GM18520 (cell line): Measurements from ENCODE around the gene OR6C76.

Experiments
- ATAC-seq: cut with Tn5 transposase; IDR thresholded peaks from one replicate; pipeline ENCODE4 v1.9.1; 2021; ENCODE audit not compliant: unreplicated experiment

The OR6C76 gene

GRCh38 chr12:55467836-55468235 lies 41.8 kb downstream of the OR6C76 start:
- no peak for ATAC-seq

DNA sequence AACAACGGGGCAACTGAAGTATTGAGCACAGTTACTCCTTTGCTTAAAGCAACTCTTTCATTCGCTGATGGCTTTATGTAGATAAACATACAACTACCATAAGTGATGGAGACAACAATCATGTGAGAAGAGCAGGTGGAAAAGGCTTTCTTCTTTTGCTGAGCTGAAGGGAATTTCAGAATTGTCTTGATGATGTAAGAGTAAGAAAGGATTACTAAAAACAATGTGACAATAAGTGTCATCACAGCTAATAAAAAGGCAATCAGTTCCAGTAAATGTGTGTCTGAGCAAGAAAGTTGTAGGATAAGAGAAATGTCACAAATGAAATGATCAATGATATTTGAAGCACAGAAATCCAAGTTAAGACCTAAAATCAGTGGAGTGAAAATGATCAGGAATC lies 43.2 kb downstream of the OR6C76 start:
- ATAC-seq = no peak

- ATAC-seq = no peak
These were observed 44.2 kb downstream of the OR6C76 start, which contains the start of gene OR6C70 for GRCh38 chr12:55470088-55470829. OR6C70 (minus strand) TSS chr12:55470138; CDS start chr12:55470138, 0 bp downstream.

- no peak for ATAC-seq
These were observed 46.2 kb downstream of the OR6C76 start for GRCh38 chr12:55472264-55472663.
